Spleen (tissue), 7 donors: ENCODE results near the gene CRACR2A.

Experiments used
- POLR2A ChIP-seq, 3 donors: fragments of 450-650 bp; IDR thresholded peaks; one replicate each; pipeline ENCODE4 v1.5.1; 2017; ENCODE audit warnings: antibody characterized with exemption in 3 of 3, mild to moderate bottlenecking in 1 of 3
- POLR2AphosphoS5 ChIP-seq, 3 donors: sonication (generic); formaldehyde crosslinking; IDR thresholded peaks; one replicate each; pipeline ENCODE4 v1.5.1; 2017; ENCODE audit warnings: antibody characterized with exemption in 3 of 3
- TF ChIP-seq, protein P1 (sequence below), 11 experiments: fragments of 200-600 bp in 7 of 11; fragments of 450-650 bp in 4 of 11; sonication (generic) in 4 of 11; IDR thresholded peaks in 8 of 11; conservative IDR thresholded peaks in 3 of 11; 1 replicate in 7 of 11; 2 replicates in 4 of 11; pipeline versions ENCODE4 v1.4.0 to v1.8.0; 2016 to 2021; ENCODE audit warnings: antibody characterized with exemption in 11 of 11, inconsistent platforms in 4 of 11, mild to moderate bottlenecking in 1 of 11
- donor health status: DM: no; HTN: no; CAD: no; lungs with moderate emphysema.
- donor health status: DM: no; HTN: no; CAD: no.
- donor health status: DM: no; HTN: no; CAD: no.

DNA sequence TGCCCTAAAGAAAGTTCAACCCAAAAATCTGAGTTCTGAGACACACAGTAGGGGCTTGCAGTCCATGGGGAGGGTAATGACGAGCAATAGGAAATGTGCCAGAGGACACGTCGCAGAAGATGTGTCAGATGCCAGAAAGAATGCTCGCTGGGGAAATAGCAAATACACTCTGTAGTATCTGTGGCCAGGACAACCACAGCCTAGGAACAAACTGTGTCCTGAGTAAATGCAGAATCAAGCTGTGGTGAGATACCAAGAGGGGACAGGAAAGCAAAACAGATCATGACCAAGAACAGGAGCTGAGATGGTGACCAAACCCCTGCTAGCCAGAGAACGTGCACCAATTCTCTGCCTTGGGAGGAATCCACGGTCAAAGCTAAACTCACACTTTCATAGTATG, 9.1 kb downstream of the CRACR2A start:
- TF ChIP-seq, protein P1, sequence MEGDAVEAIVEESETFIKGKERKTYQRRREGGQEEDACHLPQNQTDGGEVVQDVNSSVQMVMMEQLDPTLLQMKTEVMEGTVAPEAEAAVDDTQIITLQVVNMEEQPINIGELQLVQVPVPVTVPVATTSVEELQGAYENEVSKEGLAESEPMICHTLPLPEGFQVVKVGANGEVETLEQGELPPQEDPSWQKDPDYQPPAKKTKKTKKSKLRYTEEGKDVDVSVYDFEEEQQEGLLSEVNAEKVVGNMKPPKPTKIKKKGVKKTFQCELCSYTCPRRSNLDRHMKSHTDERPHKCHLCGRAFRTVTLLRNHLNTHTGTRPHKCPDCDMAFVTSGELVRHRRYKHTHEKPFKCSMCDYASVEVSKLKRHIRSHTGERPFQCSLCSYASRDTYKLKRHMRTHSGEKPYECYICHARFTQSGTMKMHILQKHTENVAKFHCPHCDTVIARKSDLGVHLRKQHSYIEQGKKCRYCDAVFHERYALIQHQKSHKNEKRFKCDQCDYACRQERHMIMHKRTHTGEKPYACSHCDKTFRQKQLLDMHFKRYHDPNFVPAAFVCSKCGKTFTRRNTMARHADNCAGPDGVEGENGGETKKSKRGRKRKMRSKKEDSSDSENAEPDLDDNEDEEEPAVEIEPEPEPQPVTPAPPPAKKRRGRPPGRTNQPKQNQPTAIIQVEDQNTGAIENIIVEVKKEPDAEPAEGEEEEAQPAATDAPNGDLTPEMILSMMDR (IDR thresholded peaks at IDR 0.05 in 8 of 11, conservative IDR thresholded peaks at IDR 0.05 in 3 of 11), result no peak
- TF ChIP-seq POLR2A (IDR thresholded peaks at IDR 0.05), result no peak
- TF ChIP-seq POLR2AphosphoS5 (IDR thresholded peaks at IDR 0.05), result no peak
